ENCODE measurements around the gene SMAD5. TPM values are rescaled to one million over a fixed set of nuclear protein-coding genes. Genes with fewer than 3 reads are reported as not detected.
A peak's percentile ranks its signal among the peaks of the same experiment; 100 is the strongest.

Gene SMAD5
- total RNA-seq, 2 donors from 2014 or later = 29.0 to 92.9 TPM

GRCh38 chr5:136134653-136135052 is 2.0 kb downstream of the SMAD5 start:
- no peak for ATAC-seq (ENCODE audit: insufficient number of reproducible peaks, low FRiP score, low read depth)
- H3K4me3 ChIP-seq = peak overlapping the region; percentile 98

DNA sequence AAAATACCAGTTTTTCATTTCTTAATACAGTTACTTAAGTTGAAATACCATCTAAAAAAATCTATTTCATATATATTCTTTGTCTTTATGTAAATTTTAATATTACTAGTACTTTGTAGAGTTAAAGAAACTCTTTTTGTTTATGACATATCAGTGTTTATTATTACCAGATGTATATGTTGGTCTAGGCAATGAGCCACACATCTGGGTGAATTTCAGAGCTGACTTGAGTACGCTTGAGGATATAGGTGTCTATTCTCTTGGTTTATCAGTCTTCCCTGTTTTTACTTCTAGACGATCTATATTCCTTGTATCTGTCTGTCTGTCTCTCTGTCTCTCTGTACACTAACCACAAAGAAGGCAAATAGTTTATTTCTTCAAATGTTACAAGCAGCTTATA is 2.9 kb downstream of the SMAD5 start:
- no peak for DNase-seq (ENCODE audit: low spot score)
- Histone ChIP-seq H3K27ac (no peak overlapping the region), H3K4me1 (ENCODE audit: control insufficient read depth in 1 of 2, low read depth in 2 of 2) (peaks cover 34 to 75% of the 10 kb centered on the region in 2 donors), H3K27me3 (replicated peaks; ENCODE audit: insufficient read depth) (no peaks in the 10 kb centered on the region), H3K9me3 (no peaks in the 10 kb centered on the region), H3K4me3 (no peak overlapping the region), H3K36me3 (no peaks in the 10 kb centered on the region)
- no peak for ATAC-seq (ENCODE audit: insufficient number of reproducible peaks, low FRiP score, low read depth)
- no peak for TF ChIP-seq CTCF (IDR thresholded peaks at IDR 0.05)

More at GRCh38 chr5:136134653-136135052, 2.0 kb downstream of the SMAD5 start:
- TF ChIP-seq CTCF (IDR thresholded peaks at IDR 0.05) = no peak
- H3K36me3 ChIP-seq = no peaks in the 10 kb centered on the region
- H3K27me3 ChIP-seq (replicated peaks; ENCODE audit: insufficient read depth) = no peaks in the 10 kb centered on the region
- H3K27ac ChIP-seq = no peak overlapping the region
- H3K9me3 ChIP-seq = no peaks in the 10 kb centered on the region
- peaks cover 33 to 75% of the 10 kb centered on the region in 2 donors for H3K4me1 ChIP-seq (ENCODE audit: control insufficient read depth in 1 of 2, low read depth in 2 of 2)
- no peak for DNase-seq (ENCODE audit: low spot score)

DNA sequence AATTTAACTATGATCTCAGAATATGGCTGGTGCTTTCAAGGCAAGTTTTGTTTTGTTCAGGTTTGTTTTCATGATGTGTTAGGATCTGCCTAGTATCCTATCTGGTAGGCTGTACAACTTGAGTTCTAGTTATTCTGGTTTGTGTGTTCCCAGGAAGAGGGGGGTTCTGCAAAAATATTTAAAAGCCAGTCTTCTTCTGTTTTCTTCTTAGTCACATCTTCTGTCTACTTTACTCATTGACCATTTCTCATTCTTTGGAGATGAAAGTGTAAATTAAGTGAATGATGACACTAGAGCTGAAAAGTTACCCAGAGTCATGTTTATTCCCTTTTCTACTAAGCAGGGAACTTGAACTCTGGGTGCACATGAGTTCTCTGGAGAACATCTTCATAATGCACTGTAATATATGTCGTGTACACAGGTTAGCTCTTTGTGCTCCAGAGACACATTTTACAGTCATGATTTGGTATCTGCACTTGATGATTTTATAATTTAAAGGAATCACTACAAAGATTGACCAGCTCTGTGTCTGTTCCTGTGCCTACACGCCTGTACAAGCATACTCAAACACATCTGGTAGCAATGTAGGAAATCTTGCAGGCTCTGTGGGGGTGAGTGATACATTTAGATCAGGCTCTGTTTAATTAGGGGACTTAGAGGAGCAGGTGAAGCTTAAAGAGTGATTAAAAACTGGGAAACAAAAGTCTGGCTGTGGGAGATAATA is 5.0 kb downstream of the SMAD5 start:
- ATAC-seq (ENCODE audit: insufficient number of reproducible peaks, low FRiP score, low read depth) = no peak
- H3K27ac ChIP-seq = no peak overlapping the region
- H3K36me3 ChIP-seq = no peaks in the 10 kb centered on the region
- no peaks in the 10 kb centered on the region for H3K27me3 ChIP-seq (replicated peaks; ENCODE audit: insufficient read depth)
- DNase-seq (ENCODE audit: low spot score) = no peak
- no peaks in the 10 kb centered on the region for H3K9me3 ChIP-seq
- peaks cover 30 to 79% of the 10 kb centered on the region in 2 donors for H3K4me1 ChIP-seq (ENCODE audit: control insufficient read depth in 1 of 2, low read depth in 2 of 2)
- no peak for TF ChIP-seq CTCF (IDR thresholded peaks at IDR 0.05)
- H3K4me3 ChIP-seq = no peak overlapping the region

DNA sequence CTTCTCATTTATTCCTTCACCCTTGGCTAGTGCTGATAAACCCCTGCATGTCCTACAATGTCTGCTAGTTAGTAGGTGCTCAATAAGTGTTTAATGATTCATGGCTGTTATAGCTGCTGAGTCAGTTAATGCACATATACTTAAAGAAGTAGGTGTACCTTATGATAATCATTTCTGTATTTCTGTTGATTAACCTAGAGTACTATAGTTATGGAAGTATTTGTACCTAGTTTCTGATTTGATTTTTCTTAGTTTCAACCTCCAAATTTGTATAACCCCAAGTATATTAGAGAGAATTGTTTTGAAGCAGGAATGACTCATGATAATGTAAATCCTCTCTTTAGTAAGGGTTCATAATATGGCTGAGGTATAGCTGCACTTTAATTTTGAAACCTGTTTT is 8.9 kb downstream of the SMAD5 start:
- ATAC-seq (ENCODE audit: insufficient number of reproducible peaks, low FRiP score, low read depth) (no peak), DNase-seq (ENCODE audit: low spot score) (no peak)
- TF ChIP-seq CTCF (IDR thresholded peaks at IDR 0.05) = no peak
- peaks cover 28 to 85% of the 10 kb centered on the region in 2 donors for H3K4me1 ChIP-seq (ENCODE audit: control insufficient read depth in 1 of 2, low read depth in 2 of 2)
- H3K4me3 ChIP-seq = no peak overlapping the region
- H3K9me3 ChIP-seq = no peaks in the 10 kb centered on the region
- H3K27me3 ChIP-seq (replicated peaks; ENCODE audit: insufficient read depth) = no peaks in the 10 kb centered on the region
- H3K27ac ChIP-seq = no peak overlapping the region
- H3K36me3 ChIP-seq = no peaks in the 10 kb centered on the region

- TF ChIP-seq CTCF (IDR thresholded peaks at IDR 0.05) = no peak
- ATAC-seq (ENCODE audit: insufficient number of reproducible peaks, low FRiP score, low read depth) (no peak), DNase-seq (ENCODE audit: low spot score) (no peak)
- H3K4me1 ChIP-seq (ENCODE audit: control insufficient read depth in 1 of 2, low read depth in 2 of 2) = peaks cover 22 to 79% of the 10 kb centered on the region in 2 donors
- H3K9me3 ChIP-seq = no peaks in the 10 kb centered on the region
- no peak overlapping the region for H3K27ac ChIP-seq
- no peak overlapping the region for H3K4me3 ChIP-seq
- no peaks in the 10 kb centered on the region for H3K36me3 ChIP-seq
- no peaks in the 10 kb centered on the region for H3K27me3 ChIP-seq (replicated peaks; ENCODE audit: insufficient read depth)
Observed at GRCh38 chr5:136143312-136143711, 10.7 kb downstream of the SMAD5 start.

Measured in thoracic aorta (tissue), 2 donors.